NCI-H510A (cell line): Measurements from ENCODE around the gene MBD5.

Experiments
- DNase-seq: peaks from one replicate; lab custom pipeline; 2025; lab: John Stamatoyannopoulos, UW

Gene MBD5

DNA sequence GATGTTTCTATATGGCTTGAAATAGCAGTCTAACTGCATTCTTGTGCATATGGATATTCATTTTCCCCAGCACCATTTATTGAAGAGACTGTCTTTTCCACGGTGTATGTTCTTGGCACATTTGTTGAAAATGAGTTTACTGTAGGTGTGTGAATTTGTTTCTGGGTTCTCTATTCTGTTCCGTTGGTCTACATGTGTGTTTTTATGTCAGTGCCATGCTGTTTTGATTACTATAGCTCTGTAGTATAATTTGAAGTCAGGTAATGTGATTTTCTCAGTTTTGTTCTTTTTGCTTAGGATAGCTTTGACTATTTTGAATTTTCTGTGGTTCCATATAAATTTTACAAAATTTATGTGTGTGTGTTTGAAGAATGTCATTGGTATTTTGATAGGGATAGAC, 201.0 kb downstream of the MBD5 start:
- DNase-seq, result no peak

DNA sequence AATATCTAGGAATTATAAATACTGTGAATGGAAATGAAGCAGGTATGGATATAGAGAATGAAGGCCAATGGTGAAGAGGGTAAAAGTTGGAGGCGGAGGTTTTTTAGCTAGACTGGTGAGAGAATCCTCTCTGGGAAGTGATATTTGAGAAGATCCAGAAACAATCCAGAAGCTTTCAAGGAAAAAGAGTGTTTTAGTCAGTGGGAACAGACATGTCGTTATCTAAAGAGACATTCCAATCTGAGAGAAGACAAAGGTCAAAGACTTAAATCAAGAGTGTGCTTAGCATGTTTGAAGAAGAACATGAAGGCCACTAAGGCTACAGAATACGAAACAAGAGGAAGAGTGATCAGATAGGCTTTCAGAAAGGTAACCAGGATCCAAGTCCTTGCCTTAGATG, 211.0 kb downstream of the MBD5 start:
- no peak for DNase-seq

DNA sequence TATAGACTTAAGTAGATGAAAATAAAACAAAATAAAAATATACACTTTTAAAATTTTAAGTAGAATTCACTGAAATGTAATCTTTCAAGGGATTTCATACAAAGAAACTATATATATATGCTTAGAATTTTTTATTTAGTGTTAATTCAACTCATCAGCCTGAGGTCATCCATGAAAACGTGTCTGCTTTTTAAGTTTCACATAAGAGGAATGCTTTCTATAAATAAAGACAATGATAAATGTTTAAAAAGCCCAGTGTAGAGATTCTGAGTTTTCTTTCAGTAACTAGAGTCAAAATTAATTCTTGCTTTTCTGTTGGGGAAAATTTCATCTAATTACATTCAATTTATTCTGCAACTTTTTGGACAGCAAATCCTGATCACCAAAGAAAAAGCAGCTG, 213.3 kb downstream of the MBD5 start:
- no peak for DNase-seq

DNA sequence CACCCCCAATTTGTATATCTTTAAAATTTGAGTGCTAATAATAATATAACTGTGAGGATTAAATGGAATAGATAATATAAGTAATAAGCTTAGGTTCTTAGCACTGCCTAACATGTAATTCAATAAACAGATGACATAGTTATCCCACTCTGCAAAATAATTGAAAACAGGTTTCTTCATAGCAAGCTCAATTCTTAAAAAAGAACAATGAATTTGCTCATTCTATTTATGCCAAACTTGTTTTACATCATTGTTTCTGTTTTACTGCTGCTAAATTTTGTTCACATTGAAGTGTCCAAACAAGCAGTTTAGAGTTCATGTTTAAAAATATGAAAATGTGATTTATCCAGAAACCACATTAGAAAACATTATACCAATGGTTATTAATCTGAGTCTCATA, 217.0 kb downstream of the MBD5 start:
- DNase-seq, result no peak

DNA sequence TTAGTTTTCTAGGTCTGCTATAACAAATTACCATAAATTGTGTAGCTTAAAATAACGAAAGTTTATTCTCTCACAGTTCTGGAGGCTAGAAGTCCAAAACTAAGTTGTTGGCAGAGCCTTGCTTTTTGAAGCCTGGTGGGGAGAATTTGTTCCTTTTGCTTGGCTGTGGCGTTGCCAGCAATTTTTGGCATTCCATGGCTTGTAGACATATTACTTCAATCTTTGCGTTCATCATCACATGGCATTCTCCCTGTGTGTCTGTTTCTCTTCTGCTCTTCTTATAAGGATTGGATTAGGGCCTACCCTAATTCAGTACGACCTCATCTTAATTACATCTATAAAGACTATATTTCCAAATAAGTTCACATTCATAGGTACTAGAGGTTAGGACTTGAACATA, 217.7 kb downstream of the MBD5 start:
- no peak for DNase-seq

DNA sequence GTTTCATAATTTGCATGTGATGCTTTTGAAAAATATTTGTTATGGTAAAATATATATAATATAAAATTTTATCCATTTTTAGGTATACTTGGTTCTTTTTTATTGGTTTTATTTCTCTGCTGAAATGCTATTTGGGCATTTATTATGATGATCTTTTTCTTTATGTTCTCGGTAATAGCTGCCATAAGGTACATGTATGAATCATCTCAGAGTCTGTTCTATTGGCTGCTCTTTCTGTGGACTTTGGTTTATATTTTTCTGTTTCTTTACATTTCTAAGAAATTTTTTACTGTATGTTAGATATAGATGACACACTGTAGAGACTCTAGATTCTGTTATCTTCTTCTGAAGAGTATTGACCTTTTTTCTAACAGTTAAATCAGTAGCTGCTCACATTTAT, 219.9 kb downstream of the MBD5 start:
- no peak for DNase-seq

DNA sequence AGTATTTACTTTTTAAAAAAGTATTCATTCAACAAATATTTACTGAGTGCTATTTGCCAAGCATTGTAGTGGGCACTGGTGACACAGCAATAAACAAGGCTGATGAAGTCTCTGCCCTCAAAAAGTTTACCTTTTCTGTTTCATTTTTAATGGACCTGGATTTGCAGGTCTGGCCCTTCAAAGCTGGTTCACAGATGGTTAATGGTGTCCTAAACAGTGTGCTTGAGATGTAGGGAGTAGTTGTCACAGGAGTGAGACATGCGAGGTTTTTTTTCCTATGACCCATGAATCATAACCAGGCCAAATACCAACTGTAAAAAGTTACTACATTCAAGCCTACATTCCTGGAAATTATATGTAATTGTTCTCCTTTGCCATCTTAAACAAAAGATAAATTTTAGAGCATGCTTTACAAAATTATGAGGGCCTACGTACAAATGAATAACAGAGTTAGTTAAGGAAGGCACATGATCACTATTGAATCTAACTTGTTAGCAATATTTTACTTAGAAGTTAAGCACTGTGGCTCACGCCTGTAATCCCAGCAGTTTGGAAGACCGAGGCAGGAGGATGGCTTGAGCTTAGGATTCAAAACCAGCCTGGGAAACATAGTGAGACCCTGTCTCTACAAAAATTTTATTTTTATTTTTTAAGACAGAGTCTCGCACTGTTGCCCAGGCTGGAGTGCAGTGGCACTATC, 223.9 kb downstream of the MBD5 start:
- no peak for DNase-seq

DNA sequence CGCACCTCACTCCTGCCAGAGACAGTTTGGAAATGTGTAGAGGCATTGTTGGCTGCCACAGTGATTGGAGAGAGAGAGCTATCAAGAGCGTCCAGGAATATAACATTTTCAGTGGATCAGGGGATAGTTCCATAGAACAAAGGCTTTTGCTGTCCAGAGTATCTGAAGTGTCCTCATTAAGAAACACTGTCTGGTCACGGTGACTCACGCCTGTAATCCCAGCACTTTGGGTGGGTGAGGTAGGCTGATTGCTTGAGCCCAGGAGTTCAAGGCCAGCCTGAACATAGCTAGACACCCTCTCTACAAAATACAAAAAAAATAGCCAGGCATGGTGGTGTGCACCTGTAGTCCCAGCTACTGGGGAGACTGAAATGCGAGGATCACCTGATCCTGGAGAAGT, 231.1 kb downstream of the MBD5 start:
- DNase-seq, result no peak

DNA sequence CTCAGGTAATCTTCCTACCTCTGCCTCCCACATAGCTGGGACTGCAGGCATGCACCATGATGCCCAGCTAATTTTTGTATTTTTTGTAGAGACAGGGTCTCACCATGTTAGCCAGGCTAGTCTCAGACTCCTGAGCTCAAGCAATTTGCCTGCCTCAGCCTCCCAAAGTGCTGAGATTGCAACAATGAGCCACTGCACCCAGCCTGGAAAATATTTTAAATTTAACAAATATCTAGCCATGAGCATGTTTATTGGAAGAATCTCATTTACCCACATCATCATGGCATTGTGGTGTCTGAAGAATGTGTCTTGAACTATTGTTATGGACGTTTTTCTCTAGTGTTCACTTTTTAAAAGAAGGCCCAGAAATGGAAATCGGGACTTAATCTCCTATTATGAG, 231.8 kb downstream of the MBD5 start:
- no peak for DNase-seq

DNA sequence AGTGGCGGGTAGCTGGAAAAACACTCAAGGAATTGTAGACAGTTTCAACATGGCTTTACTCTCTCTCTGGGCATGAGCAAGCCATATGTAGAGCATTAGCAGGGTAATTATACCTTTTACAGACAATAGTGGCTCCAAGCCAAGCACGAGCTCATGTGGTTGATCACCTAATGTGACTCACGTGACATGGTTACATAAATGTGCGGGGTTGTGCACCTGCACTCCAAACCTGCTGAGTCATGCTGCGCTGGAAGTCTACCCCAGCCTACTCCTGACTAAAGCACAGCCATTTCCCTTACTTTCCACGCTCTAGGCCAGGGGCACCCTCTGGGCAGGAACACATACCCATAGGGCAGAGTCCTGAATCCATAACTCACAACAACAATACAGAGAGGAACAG, 232.8 kb downstream of the MBD5 start:
- DNase-seq, result no peak

DNA sequence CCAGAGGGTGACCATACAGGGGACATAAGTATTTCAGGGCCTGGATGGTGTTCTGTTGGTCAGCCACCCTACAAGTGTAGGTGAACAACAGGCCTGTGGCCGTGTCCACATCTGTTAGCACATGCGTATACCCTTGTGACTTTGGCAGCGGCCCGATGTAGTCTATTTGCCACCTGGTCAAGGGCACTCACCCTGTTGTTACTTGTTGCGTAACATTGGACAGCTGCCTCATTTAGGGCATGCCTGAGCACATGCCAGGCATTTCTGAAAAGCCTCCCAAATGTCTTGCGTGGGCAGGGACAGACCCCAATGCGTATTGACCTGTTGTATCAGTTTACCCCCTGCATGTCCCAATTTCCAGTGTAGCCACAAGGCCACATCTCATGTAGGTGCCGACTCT, 235.0 kb downstream of the MBD5 start:
- peak; percentile 7 for DNase-seq

DNA sequence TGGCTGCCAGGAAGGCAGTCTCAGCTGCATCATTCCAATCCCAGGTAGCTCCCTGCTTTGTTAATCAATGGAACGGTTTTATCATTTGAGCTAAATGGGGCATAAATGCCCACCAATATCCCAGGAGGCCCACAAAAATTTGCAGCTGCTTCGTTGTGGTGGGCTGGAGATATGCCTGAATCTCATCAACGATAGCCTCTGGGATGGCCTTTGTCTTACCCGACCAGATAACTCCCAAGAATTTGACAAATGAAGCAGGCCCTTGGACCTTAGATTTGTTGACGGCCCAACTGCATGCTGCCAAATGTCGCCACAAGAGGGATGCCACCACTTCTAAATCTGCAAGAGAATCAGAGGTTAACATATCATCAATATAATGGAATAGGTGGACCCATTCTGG, 236.4 kb downstream of the MBD5 start:
- no peak for DNase-seq

DNA sequence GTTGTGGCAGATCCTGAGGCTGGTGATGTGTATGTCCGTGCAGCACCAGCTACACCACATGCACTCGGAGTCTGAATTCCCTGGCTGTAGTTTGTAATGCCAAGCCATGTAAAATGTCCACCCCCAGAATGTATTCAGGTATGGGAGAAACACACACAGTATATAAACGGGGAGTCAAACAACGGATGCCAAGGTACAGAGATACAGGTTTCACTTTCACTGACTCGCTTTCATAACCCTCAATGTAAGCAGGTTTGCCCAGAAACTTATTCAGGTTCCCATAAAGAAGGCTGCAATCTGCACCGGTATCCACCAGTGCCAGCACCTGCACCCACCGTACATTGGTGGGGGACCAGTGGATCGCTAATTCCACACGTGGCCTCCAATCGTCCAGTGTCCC, 237.2 kb downstream of the MBD5 start:
- no peak for DNase-seq

DNA sequence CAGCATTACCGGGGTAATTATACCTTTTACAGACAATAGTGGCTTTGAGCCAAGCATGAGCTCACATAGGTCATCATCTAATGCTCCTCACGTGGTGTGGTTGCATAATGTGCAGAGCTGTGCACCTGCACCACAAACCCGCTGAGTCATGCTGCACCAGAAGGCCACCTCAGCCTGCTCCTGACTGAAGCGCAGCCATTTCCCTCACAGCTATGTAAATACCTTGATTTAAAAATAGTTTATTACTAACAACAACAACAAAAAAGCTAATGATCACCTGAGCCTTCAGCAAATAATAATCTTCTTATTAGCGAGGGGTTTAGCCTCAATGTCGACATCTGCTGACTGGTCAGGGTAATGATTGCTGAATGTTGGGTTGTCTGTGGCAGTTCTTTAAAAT, 238.8 kb downstream of the MBD5 start:
- peak; percentile 7 for DNase-seq

DNA sequence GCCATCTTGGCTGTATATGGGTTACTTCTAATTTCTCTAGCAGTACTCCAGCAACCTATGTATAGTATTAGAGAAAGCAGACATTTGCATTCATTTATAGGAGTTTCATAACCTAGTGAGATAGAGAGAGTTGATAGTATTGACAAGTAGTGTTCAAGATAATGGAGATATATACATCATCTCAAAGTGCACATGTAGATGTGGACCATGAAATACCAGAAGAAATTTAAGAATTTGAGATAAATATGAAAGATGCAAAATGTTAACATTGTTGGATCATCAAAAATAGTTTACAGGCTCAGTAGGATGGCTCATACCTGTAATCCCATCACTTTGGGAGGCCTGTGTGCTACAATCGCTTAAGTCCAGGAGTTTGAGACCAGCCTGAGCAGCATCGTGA, 243.0 kb downstream of the MBD5 start:
- no peak for DNase-seq

DNA sequence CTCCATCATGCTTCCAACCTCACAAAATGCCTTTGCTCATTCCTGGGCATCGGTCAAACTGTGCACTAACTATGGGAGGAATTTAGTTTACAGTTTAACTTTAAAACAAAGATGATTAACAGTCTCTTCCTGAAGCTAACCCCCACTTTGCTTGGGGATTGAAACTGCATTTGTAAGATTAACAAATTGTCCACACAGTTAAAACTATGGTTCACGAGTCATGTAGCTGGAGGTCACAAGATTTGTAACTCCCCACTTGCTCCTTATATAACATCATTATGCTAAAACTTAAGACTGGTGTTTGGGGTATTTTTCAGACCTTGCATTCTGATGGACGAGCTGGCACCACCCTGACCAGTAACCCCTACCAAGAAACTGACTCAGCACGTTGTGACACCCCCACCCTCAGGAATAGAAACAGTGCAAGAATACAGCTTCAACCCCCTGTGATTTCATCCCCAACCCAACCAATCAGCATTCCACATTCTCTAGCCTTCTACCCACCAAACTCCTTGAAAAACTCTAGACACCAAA, 252.3 kb downstream of the MBD5 start:
- no peak for DNase-seq

DNA sequence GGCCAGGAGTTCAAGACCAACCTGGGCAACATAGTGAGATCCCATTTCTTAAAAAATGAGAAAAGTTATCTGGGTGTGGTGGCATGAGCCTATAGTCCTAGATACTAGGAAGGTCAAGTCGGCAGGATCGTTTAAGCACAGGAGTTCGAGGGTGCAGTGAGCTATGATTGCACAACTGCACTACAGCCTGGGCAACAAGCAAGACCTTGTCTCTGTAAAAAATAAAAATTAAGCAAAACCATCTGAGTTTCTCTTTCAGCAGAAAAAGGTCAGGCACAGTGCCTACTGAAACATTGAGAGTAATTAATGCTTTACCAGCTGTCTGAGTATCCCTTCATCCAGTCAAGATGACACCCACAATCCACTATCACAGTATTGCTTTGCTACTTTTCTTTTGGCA, 258.3 kb downstream of the MBD5 start:
- DNase-seq, result no peak

DNA sequence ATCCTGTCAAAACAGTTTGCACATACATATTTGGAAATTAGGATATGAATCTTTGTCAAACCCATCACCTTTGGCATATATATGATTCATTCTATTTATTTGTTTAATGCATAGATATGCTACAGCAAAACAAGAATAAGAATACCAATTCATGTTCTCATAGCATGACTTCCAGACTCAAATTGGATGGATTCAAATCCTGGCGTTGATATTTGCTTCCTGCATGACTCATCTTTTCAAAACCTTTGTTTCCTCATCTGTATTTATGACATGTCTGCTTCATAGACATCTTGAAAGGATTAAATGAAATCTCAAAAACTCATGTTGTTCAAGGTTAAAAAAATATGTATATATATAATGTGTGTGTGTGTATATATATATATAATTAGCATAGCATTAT, 261.3 kb downstream of the MBD5 start:
- no peak for DNase-seq

DNA sequence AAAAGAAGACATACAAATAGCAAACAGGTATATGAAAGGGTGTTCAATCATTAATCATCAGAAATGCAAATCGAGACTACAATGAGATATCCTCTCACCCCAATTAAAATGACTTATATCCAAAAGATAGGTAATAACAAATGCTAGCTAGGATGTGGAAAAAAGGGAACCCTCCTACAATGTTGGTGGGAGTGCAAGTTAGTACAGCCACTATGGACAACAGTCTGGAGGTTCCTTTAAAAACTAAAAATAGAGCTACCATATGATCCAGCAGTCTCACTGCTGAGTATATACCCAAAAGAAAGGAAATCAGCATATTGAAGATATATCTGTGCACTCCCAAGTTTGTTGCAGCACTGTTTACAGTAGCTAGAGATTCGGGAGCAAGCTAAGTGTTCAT, 271.5 kb downstream of the MBD5 start:
- no peak for DNase-seq

DNA sequence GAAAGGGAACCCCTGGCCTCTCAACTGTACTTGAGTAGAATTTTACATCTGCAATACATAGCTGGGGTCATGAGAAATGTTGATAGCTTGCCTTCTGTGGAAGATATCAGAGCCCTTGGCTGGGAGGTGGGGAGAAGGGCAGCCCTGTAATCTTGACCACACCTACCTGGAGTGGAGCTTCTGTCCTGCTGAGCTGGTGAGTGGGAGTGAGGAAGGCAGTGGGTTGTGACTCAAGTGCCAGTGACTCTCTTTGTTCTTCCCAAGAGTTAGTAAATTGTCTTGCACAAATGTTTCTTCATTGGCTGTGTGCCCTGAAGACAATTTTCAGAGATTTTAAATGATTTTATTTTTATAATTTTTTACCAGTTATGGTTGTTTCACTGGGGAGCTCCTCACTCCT, 277.3 kb downstream of the MBD5 start:
- DNase-seq, result no peak

DNA sequence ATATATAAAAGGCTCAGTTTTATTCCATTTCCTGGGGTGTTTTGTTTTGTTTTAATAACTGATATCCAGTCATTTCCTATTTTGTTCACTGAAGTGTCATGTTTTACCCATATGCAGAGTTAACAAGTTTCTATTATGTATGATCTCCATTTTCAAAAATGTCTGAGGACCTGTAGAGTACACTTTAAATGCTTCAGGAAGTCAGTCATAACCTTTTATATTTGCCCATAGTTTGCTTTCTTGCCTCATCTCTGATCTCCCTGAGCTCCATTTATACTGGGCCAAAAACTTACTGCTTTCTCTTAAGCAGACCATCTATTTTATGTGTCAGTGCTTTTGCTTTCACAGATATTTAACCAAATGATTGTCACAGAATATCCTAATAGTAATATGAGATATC, 278.7 kb downstream of the MBD5 start:
- no peak for DNase-seq

DNA sequence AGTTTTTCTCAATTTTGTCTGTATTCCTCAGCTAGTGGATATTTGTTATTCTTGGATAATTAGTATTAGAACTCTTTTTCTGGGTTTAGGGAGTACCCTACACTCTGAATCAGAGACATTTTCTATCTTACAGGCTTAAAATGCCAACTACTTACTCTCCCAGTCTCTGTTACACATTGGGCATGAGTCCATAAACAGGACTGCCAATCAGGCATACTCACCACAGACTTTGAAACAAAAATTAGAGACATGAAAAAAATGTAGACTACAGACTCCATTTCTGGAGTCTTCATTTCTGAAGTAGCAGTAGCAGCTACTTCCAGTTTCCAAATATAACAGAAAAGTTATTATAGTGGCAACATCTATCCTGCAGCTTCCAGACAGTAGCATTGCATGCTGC, 279.7 kb downstream of the MBD5 start:
- DNase-seq, result no peak

DNA sequence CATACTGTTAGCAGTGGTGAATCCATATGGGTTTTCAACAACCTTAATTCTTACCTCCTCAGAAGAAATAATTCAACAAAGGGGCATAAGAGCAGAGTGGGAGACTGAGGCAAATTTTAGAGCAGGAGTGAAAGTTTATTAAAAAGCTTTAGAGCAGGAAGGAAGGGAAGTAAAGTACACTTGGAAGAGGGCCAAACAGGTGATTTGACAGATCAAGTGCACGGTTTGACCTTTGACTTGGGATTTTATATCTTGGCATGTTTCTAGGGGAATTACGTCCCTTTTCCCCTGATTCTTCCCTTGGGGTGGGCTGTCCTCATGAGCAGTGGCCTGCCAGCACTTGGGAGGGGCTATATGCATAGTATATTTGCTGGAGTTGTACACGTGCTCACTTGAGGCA, 280.5 kb downstream of the MBD5 start:
- DNase-seq, result no peak

DNA sequence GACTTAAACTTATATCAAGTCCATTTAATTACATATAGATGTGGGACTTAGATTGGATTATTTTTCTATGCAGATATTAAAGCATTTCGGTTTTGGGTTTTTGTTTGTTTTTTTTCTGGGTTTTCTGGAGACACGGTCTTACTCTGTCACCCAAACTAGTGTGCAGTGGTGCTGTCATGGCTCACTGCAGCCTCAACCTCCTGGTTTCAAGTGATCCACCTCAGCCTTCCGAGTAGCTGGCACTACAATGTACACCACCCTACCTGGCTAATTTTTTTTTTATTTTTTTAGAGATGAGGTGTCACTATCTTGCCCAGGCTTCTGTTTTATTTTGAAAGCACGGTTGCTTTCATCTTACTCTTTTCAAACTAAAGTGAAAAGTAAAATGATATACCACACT, 281.6 kb downstream of the MBD5 start:
- no peak for DNase-seq

DNA sequence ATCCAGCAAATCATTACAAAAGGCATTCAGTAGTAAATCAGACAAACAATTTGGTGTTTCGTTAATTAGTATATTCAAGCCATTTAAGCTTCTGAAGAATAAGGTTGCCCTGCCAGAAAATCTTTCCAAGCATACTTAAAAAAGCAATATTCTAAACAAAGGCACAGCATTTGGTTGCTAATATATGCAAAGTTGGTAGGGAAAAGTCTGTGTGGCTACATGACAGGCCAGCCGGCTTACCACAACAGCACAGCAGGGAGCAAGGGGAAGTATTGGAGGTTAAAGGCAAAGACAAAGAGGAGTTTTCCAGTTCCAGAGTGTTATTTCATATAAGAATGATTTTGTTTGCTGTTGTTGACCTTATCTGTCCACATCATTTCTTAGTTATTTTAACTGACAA, 282.3 kb downstream of the MBD5 start:
- no peak for DNase-seq
